ENCODE results near the gene SMYD3. TPM values are rescaled to one million over a fixed set of nuclear protein-coding genes. Genes with fewer than 3 reads are reported as not detected.

The SMYD3 gene
- total and polyA plus RNA-seq, 2 donors (not counting 1 experiment from before 2014, with no cell fraction given): 69.4 to 83.1 TPM

GRCh38 chr1:246526915-246527314, 19.8 kb upstream of the SMYD3 start:
- Histone ChIP-seq H3K4me3 (replicated peaks in 1 of 4; ENCODE audit: control extremely low read depth in 1 of 4, insufficient read depth in 1 of 4, low read depth in 3 of 4, low read length in 4 of 4) (no peak overlapping the region), H3K9ac (ENCODE audit: insufficient read depth, low read length) (no peak overlapping the region), H2AFZ (ENCODE audit: low read length) (no peak overlapping the region), H4K20me1 (ENCODE audit: control insufficient read depth, extremely low read depth, insufficient read depth, low read length) (no peaks in the 10 kb centered on the region), H3K27me3 (ENCODE audit: control insufficient read depth, insufficient read depth, low read length) (peaks cover under 1% of the 10 kb centered on the region), H3K9me3 (ENCODE audit: control insufficient read depth, insufficient read depth, low read depth, low read length) (no peaks in the 10 kb centered on the region), H3K79me2 (ENCODE audit: control insufficient read depth, insufficient read depth, low read length) (no peaks in the 10 kb centered on the region), H3K27ac (ENCODE audit: insufficient read depth, low read length) (no peak overlapping the region), H3K4me1 (ENCODE audit: control insufficient read depth, extremely low read depth, insufficient read depth, low read length) (no peaks in the 10 kb centered on the region), H3K4me2 (ENCODE audit: extremely low read depth, insufficient read depth, low read length) (no peak overlapping the region), H3K36me3 (ENCODE audit: control insufficient read depth, insufficient read depth, low read length) (no peaks in the 10 kb centered on the region)
- no peak for DNase-seq (ENCODE audit: low read depth in 2 of 2)
- TF ChIP-seq CTCF (conservative IDR thresholded peaks at IDR 0.05 in 1 of 2, IDR thresholded peaks at IDR 0.05 in 1 of 2; ENCODE audit: low read depth in 1 of 2, low read length in 2 of 2): no peak
- TF ChIP-seq EZH2 (IDR thresholded peaks at IDR 0.05; ENCODE audit: low read length, missing control alignments): no peak

- Histone ChIP-seq H4K20me1 (ENCODE audit: control insufficient read depth, extremely low read depth, insufficient read depth, low read length) (no peaks in the 10 kb centered on the region), H3K4me3 (replicated peaks in 1 of 4; ENCODE audit: control extremely low read depth in 1 of 4, insufficient read depth in 1 of 4, low read depth in 3 of 4, low read length in 4 of 4) (no peak overlapping the region), H3K4me2 (ENCODE audit: extremely low read depth, insufficient read depth, low read length) (no peak overlapping the region), H3K9ac (ENCODE audit: insufficient read depth, low read length) (no peak overlapping the region), H3K36me3 (ENCODE audit: control insufficient read depth, insufficient read depth, low read length) (no peaks in the 10 kb centered on the region), H3K27me3 (ENCODE audit: control insufficient read depth, insufficient read depth, low read length) (no peaks in the 10 kb centered on the region), H2AFZ (ENCODE audit: low read length) (no peak overlapping the region), H3K9me3 (ENCODE audit: control insufficient read depth, insufficient read depth, low read depth, low read length) (no peaks in the 10 kb centered on the region), H3K79me2 (ENCODE audit: control insufficient read depth, insufficient read depth, low read length) (no peaks in the 10 kb centered on the region), H3K27ac (ENCODE audit: insufficient read depth, low read length) (no peak overlapping the region), H3K4me1 (ENCODE audit: control insufficient read depth, extremely low read depth, insufficient read depth, low read length) (no peaks in the 10 kb centered on the region)
- TF ChIP-seq CTCF (conservative IDR thresholded peaks at IDR 0.05 in 1 of 2, IDR thresholded peaks at IDR 0.05 in 1 of 2; ENCODE audit: low read depth in 1 of 2, low read length in 2 of 2): no peak
- TF ChIP-seq EZH2 (IDR thresholded peaks at IDR 0.05; ENCODE audit: low read length, missing control alignments): no peak
- DNase-seq (ENCODE audit: low read depth in 2 of 2): no peak
These were observed 19.3 kb upstream of the SMYD3 start for GRCh38 chr1:246526380-246526779.

GRCh38 chr1:246519514-246519913, 12.4 kb upstream of the SMYD3 start:
- no peak overlapping the region for H2AFZ ChIP-seq (ENCODE audit: low read length)
- H4K20me1 ChIP-seq (ENCODE audit: control insufficient read depth, extremely low read depth, insufficient read depth, low read length): no peaks in the 10 kb centered on the region
- no peaks in the 10 kb centered on the region for H3K36me3 ChIP-seq (ENCODE audit: control insufficient read depth, insufficient read depth, low read length)
- no peaks in the 10 kb centered on the region for H3K9me3 ChIP-seq (ENCODE audit: control insufficient read depth, insufficient read depth, low read depth, low read length)
- DNase-seq (ENCODE audit: low read depth in 2 of 2): no peak
- H3K4me1 ChIP-seq (ENCODE audit: control insufficient read depth, extremely low read depth, insufficient read depth, low read length): no peaks in the 10 kb centered on the region
- TF ChIP-seq CTCF (conservative IDR thresholded peaks at IDR 0.05 in 1 of 2, IDR thresholded peaks at IDR 0.05 in 1 of 2; ENCODE audit: low read depth in 1 of 2, low read length in 2 of 2): no peak
- TF ChIP-seq EZH2 (IDR thresholded peaks at IDR 0.05; ENCODE audit: low read length, missing control alignments): no peak
- no peak overlapping the region for H3K9ac ChIP-seq (ENCODE audit: insufficient read depth, low read length)
- H3K4me2 ChIP-seq (ENCODE audit: extremely low read depth, insufficient read depth, low read length): no peak overlapping the region
- H3K79me2 ChIP-seq (ENCODE audit: control insufficient read depth, insufficient read depth, low read length): no peaks in the 10 kb centered on the region
- H3K4me3 ChIP-seq (replicated peaks in 1 of 4; ENCODE audit: control extremely low read depth in 1 of 4, insufficient read depth in 1 of 4, low read depth in 3 of 4, low read length in 4 of 4): no peak overlapping the region
- H3K27ac ChIP-seq (ENCODE audit: insufficient read depth, low read length): no peak overlapping the region
- H3K27me3 ChIP-seq (ENCODE audit: control insufficient read depth, insufficient read depth, low read length): no peaks in the 10 kb centered on the region
